ENCODE results near the gene ZSCAN31. TPM values are rescaled to one million over a fixed set of nuclear protein-coding genes. Genes with fewer than 3 reads are reported as not detected.

Gene ZSCAN31
- total and polyA plus RNA-seq, 9 of the 15 experiments (the other 6 are each of a cell fraction or from before 2014, with no cell fraction given): 3.9 to 12.1 (median 7.0) TPM

DNA sequence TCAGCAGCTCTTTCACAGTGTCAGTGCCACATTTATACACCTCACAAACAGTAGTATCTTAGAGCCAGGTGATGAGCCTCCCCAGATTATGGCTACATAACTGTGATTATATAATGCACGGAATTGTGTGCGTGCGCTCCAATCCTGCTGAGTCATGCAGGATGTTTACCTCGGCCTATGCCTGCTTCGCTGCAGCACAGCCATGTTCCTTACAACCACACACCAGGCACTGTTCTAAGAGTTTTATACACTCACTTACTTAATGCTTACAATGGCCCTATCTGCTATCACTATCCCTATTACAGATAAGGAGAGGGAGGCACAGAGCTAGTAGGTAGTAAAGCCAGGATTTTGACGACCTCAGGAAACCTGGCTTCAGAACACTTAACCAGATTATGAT lies 21.1 kb upstream of the ZSCAN31 start (continued):
- TF ChIP-seq, protein P1, sequence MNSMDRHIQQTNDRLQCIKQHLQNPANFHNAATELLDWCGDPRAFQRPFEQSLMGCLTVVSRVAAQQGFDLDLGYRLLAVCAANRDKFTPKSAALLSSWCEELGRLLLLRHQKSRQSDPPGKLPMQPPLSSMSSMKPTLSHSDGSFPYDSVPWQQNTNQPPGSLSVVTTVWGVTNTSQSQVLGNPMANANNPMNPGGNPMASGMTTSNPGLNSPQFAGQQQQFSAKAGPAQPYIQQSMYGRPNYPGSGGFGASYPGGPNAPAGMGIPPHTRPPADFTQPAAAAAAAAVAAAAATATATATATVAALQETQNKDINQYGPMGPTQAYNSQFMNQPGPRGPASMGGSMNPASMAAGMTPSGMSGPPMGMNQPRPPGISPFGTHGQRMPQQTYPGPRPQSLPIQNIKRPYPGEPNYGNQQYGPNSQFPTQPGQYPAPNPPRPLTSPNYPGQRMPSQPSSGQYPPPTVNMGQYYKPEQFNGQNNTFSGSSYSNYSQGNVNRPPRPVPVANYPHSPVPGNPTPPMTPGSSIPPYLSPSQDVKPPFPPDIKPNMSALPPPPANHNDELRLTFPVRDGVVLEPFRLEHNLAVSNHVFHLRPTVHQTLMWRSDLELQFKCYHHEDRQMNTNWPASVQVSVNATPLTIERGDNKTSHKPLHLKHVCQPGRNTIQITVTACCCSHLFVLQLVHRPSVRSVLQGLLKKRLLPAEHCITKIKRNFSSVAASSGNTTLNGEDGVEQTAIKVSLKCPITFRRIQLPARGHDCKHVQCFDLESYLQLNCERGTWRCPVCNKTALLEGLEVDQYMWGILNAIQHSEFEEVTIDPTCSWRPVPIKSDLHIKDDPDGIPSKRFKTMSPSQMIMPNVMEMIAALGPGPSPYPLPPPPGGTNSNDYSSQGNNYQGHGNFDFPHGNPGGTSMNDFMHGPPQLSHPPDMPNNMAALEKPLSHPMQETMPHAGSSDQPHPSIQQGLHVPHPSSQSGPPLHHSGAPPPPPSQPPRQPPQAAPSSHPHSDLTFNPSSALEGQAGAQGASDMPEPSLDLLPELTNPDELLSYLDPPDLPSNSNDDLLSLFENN (IDR thresholded peaks at IDR 0.05; ENCODE audit: low read depth in 2 of 2, low read length in 2 of 2): no peak
- 0 out of 2 replicates have a peak, but pooled peaks have one; percentile 14 for TF ChIP-seq ZNF134 (CRISPR knock-in tag; conservative IDR thresholded peaks at IDR 0.05)
- TF ChIP-seq ZNF146 (CRISPR knock-in tag; IDR thresholded peaks at IDR 0.05; ENCODE audit: unreplicated experiment): no peak
- TF ChIP-seq ZNF740 (CRISPR knock-in tag; IDR thresholded peaks at IDR 0.05): no peak
- peak in 1 of 2 experiments; percentile 54; a peak in 1 of 4 replicates for TF ChIP-seq ZNF740 (tag; IDR thresholded peaks at IDR 0.05)
- TF ChIP-seq, protein P2, sequence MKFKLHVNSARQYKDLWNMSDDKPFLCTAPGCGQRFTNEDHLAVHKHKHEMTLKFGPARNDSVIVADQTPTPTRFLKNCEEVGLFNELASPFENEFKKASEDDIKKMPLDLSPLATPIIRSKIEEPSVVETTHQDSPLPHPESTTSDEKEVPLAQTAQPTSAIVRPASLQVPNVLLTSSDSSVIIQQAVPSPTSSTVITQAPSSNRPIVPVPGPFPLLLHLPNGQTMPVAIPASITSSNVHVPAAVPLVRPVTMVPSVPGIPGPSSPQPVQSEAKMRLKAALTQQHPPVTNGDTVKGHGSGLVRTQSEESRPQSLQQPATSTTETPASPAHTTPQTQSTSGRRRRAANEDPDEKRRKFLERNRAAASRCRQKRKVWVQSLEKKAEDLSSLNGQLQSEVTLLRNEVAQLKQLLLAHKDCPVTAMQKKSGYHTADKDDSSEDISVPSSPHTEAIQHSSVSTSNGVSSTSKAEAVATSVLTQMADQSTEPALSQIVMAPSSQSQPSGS (CRISPR knock-in tag; IDR thresholded peaks at IDR 0.05): no peak
- TF ChIP-seq HDAC6 (IDR thresholded peaks at IDR 0.05; ENCODE audit: low read depth, low read length): no peak
- TF ChIP-seq, protein P3, sequence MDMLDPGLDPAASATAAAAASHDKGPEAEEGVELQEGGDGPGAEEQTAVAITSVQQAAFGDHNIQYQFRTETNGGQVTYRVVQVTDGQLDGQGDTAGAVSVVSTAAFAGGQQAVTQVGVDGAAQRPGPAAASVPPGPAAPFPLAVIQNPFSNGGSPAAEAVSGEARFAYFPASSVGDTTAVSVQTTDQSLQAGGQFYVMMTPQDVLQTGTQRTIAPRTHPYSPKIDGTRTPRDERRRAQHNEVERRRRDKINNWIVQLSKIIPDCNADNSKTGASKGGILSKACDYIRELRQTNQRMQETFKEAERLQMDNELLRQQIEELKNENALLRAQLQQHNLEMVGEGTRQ (CRISPR knock-in tag; IDR thresholded peaks at IDR 0.05): no peak
- TF ChIP-seq ZNF449 (CRISPR knock-in tag; IDR thresholded peaks at IDR 0.05): peak; percentile 62; the same call in 1 of the 2 replicates
- TF ChIP-seq NFATC3 (IDR thresholded peaks at IDR 0.05): no peak
- TF ChIP-seq DMBX1 (CRISPR knock-in tag; IDR thresholded peaks at IDR 0.05; ENCODE audit: borderline replicate concordance): peak; percentile 82
- TF ChIP-seq FIP1L1 (IDR thresholded peaks at IDR 0.05; ENCODE audit: low read depth, low read length, poor library complexity, severe bottlenecking): no peak
- TF ChIP-seq TAF7 (tag; IDR thresholded peaks at IDR 0.05): no peak
- TF ChIP-seq ZNF766 (CRISPR knock-in tag; conservative IDR thresholded peaks at IDR 0.05): no peak
- TF ChIP-seq ZBTB9 (CRISPR knock-in tag; IDR thresholded peaks at IDR 0.05): peak; percentile 83; the same call in 1 of the 2 replicates
- TF ChIP-seq RBM14 (IDR thresholded peaks at IDR 0.05; ENCODE audit: borderline replicate concordance, insufficient read depth, low read depth, low read length): no peak
- TF ChIP-seq NRF1 (conservative IDR thresholded peaks at IDR 0.05 in 1 of 2, IDR thresholded peaks at IDR 0.05 in 1 of 2): no peak

Data from K562 (cell line).